H4 (cell line): ENCODE measurements around the gene FAM161B. TPM values are rescaled to one million over a fixed set of nuclear protein-coding genes. Genes with fewer than 3 reads are reported as not detected.

Experiments
- total RNA-seq: library from RNA; depleted of rRNA; stranded (reverse); fragments of >200 nt; shearing (Covaris generic); gene quantifications from 2 replicates; pipeline ENCODE4 v1.2.3, GENCODE V29; 2014; rRNA removed

Gene FAM161B
- total RNA-seq, 1 experiment from 2014 or later, result 1.3 TPM

Other genes starting within 250 kb of the FAM161B start
- gene PNMA1, start 235.7 kb downstream of the FAM161B start, total RNA-seq, result 12.9 and 14.0 TPM in 2 replicates
- 1.8 and 7.2 TPM in 2 replicates for gene PTGR2, start 98.3 kb downstream of the FAM161B start, total RNA-seq
- 94.4 and 95.4 TPM in 2 replicates for gene ZNF410, start 63.2 kb downstream of the FAM161B start, total RNA-seq
- 19.9 and 38.5 TPM in 2 replicates for gene COQ6, start 208 bp upstream of the FAM161B start, total RNA-seq
- 2.9 and 5.6 TPM in 2 replicates for gene ENTPD5, start 69.2 kb upstream of the FAM161B start, total RNA-seq
- gene BBOF1, start 69.3 kb upstream of the FAM161B start, total RNA-seq, result 0.70 and 1.4 TPM in 2 replicates
- gene ALDH6A1, start 134.4 kb upstream of the FAM161B start, total RNA-seq, result 13.3 and 15.1 TPM in 2 replicates
- 13.0 TPM in 2 replicates for gene LIN52, start 134.9 kb upstream of the FAM161B start, total RNA-seq